HG02678 (cell line): ENCODE measurements around the gene RPL35.
"Not testable (repeated sequence)": the region's sequence is repeated elsewhere in the genome, so short reads cannot be mapped to it uniquely, and the experiment has no call there.

Experiments
- ATAC-seq: cut with Tn5 transposase; IDR thresholded peaks from one replicate; pipeline ENCODE4 v1.9.1; 2021; ENCODE audit warnings: mild to moderate bottlenecking, moderate library complexity; ENCODE audit not compliant: unreplicated experiment

RPL35 gene

GRCh38 chr9:124852829-124853531, 8.8 kb downstream of the RPL35 start, which contains the start of gene WDR38:
TSS of gene WDR38 (plus strand) at chr9:124853460. CDS start at chr9:124853532, 72 bp downstream.
- peak; percentile 79 for ATAC-seq

- no peak for ATAC-seq
Observed at GRCh38 chr9:124852121-124852828, 9.5 kb downstream of the RPL35 start.

GRCh38 chr9:124849801-124850200, 12.0 kb downstream of the RPL35 start:
- ATAC-seq: no peak

- ATAC-seq: no peak
Observed at GRCh38 chr9:124846969-124847368, 14.8 kb downstream of the RPL35 start.

- not testable (repeated sequence) for ATAC-seq
Observed at GRCh38 chr9:124846467-124846866, 15.3 kb downstream of the RPL35 start.

- ATAC-seq: no peak
Observed at GRCh38 chr9:124844291-124844690, 17.5 kb downstream of the RPL35 start.

- no peak for ATAC-seq
Observed at GRCh38 chr9:124843456-124844034, 18.2 kb downstream of the RPL35 start.

GRCh38 chr9:124841075-124841821, 20.5 kb downstream of the RPL35 start:
- ATAC-seq: no peak

GRCh38 chr9:124840300-124840833, 21.4 kb downstream of the RPL35 start:
- no peak for ATAC-seq

- no peak for ATAC-seq
Observed at GRCh38 chr9:124839612-124840299, 22.0 kb downstream of the RPL35 start.

GRCh38 chr9:124838567-124839275, 23.0 kb downstream of the RPL35 start:
- ATAC-seq: not testable (repeated sequence)

GRCh38 chr9:124838132-124838531, 23.6 kb downstream of the RPL35 start:
- ATAC-seq: not testable (repeated sequence)

GRCh38 chr9:124835026-124835557, 26.7 kb downstream of the RPL35 start:
- ATAC-seq: no peak

GRCh38 chr9:124834591-124834990, 27.2 kb downstream of the RPL35 start:
- no peak for ATAC-seq

- no peak for ATAC-seq
Observed at GRCh38 chr9:124831642-124832364, 30.0 kb downstream of the RPL35 start.

GRCh38 chr9:124830593-124830992, 31.2 kb downstream of the RPL35 start:
- ATAC-seq: no peak

GRCh38 chr9:124829334-124829669, 32.5 kb downstream of the RPL35 start:
- ATAC-seq: no peak

- no peak for ATAC-seq
Observed at GRCh38 chr9:124828489-124829333, 33.0 kb downstream of the RPL35 start.
